Measurements from ENCODE around the gene B3GALT4. TPM values are rescaled to one million over a fixed set of nuclear protein-coding genes. Genes with fewer than 3 reads are reported as not detected.

The B3GALT4 gene
- total and polyA plus RNA-seq, 2 of the 13 experiments (the other 11 are each of a cell fraction or from before 2014, with no cell fraction given): 0.04 to 0.27 TPM

DNA sequence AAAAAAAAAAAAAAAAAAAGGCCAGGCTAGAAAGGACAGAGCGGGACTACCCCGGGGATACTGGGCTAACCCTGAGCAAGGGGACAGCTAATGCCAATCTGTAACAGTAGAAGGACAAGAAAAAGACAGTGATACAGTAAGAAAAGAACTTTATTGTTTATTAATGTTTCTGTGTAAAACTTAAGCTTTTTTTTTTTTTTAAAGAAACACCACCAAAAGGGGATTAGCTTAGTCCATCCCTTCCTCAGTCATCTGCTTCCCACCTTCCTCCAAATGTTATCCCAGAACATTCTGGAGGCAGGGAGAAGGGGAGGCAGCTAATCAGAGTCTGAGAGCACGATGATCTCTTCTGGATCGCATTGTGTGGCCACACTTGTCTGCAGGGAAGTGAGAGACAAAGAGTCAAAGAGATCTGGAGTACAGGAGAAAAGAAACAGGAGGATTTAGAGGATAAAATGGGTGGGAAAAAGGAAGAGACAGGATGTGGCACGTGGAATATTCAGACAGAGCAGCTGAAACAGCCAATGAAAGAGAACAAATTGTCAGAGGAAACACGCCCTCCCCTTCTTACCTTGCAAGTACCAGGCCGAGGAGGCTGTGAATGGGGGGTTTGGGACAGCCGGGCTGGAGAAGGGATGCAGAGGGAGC is 41.6 kb downstream of the B3GALT4 start (continued):
- no peak for TF ChIP-seq ZNF780A (CRISPR knock-in tag; IDR thresholded peaks at IDR 0.05)
- no peak for TF ChIP-seq FOXK2 (IDR thresholded peaks at IDR 0.05)
- no peak for TF ChIP-seq NCOA2 (CRISPR knock-in tag; IDR thresholded peaks at IDR 0.05)
- TF ChIP-seq, protein P1, sequence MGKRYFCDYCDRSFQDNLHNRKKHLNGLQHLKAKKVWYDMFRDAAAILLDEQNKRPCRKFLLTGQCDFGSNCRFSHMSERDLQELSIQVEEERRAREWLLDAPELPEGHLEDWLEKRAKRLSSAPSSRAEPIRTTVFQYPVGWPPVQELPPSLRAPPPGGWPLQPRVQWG (CRISPR knock-in tag; IDR thresholded peaks at IDR 0.05; ENCODE audit: borderline replicate concordance, low read depth): no peak
- TF ChIP-seq ZFP36L1 (CRISPR knock-in tag; IDR thresholded peaks at IDR 0.05): 0 out of 2 replicates have a peak, but pooled peaks have one; percentile 11
- TF ChIP-seq TP53 (CRISPR knock-in tag; conservative IDR thresholded peaks at IDR 0.05): no peak
- TF ChIP-seq ZNF367 (CRISPR knock-in tag; IDR thresholded peaks at IDR 0.05; ENCODE audit: borderline replicate concordance): no peak
- TF ChIP-seq ZNF121 (CRISPR knock-in tag; IDR thresholded peaks at IDR 0.05): peak; percentile 86
- no peak for TF ChIP-seq HMGXB4 (CRISPR knock-in tag; IDR thresholded peaks at IDR 0.05; ENCODE audit: borderline replicate concordance in 1 of 2, low read depth in 1 of 2)
- peak; percentile 17; the same call in 1 of the 2 replicates for TF ChIP-seq AHDC1 (CRISPR knock-in tag; IDR thresholded peaks at IDR 0.05; ENCODE audit: borderline replicate concordance)
- TF ChIP-seq ZNF329 (CRISPR knock-in tag; IDR thresholded peaks at IDR 0.05; ENCODE audit: low read depth): no peak
- no peak for TF ChIP-seq POLR2AphosphoS5 (IDR thresholded peaks at IDR 0.05; ENCODE audit: low read depth, low read length)
- no peak for TF ChIP-seq STAT6 (CRISPR knock-in tag; IDR thresholded peaks at IDR 0.05; ENCODE audit: borderline replicate concordance)
- TF ChIP-seq PAX8 (CRISPR knock-in tag; IDR thresholded peaks at IDR 0.05; ENCODE audit: borderline replicate concordance): no peak
- no peak for TF ChIP-seq RAD51 (IDR thresholded peaks at IDR 0.05; ENCODE audit: borderline replicate concordance)
- TF ChIP-seq KDM5A (IDR thresholded peaks at IDR 0.05; ENCODE audit: borderline replicate concordance, low read length): peak; percentile 0; the same call in 1 of the 2 replicates
- no peak for TF ChIP-seq MXI1 (IDR thresholded peaks at IDR 0.05; ENCODE audit: borderline replicate concordance, low read depth, low read length)
- TF ChIP-seq ZNF343 (CRISPR knock-in tag; IDR thresholded peaks at IDR 0.05): no peak
- TF ChIP-seq TBX2 (CRISPR knock-in tag; IDR thresholded peaks at IDR 0.05; ENCODE audit: borderline replicate concordance): no peak
